Measurements from ENCODE around the gene MMP24.
A peak's percentile ranks its signal among the peaks of the same experiment; 100 is the strongest.

Gene MMP24

DNA sequence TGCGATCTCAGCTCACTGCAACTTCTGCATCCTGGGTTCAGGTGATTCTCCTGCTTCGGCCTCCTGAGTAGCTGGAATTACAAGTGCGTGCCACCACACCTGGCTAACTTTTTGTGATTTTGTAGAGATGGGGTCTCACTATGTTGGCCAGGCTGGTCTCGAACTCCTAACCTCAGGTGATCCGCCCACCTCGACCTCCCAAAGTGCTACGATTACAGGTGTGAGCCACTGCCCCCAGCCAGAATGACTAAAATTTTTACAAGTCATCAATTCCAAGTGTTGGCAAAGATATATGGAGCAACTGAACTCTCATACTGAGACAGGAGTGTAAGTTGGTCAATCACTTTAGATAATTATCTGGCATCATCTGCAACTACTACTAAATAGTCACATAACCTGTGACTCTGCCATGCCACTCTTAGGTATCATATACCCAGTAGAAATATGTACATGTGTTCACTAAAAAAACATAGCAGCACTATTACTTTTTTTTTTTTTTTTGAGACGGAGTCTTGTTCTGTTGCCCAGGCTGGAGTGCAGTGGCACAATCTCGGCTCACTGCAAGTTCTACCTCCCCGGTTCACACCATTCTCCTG, 55.1 kb downstream of the MMP24 start:
- DNase-seq: no peak

DNA sequence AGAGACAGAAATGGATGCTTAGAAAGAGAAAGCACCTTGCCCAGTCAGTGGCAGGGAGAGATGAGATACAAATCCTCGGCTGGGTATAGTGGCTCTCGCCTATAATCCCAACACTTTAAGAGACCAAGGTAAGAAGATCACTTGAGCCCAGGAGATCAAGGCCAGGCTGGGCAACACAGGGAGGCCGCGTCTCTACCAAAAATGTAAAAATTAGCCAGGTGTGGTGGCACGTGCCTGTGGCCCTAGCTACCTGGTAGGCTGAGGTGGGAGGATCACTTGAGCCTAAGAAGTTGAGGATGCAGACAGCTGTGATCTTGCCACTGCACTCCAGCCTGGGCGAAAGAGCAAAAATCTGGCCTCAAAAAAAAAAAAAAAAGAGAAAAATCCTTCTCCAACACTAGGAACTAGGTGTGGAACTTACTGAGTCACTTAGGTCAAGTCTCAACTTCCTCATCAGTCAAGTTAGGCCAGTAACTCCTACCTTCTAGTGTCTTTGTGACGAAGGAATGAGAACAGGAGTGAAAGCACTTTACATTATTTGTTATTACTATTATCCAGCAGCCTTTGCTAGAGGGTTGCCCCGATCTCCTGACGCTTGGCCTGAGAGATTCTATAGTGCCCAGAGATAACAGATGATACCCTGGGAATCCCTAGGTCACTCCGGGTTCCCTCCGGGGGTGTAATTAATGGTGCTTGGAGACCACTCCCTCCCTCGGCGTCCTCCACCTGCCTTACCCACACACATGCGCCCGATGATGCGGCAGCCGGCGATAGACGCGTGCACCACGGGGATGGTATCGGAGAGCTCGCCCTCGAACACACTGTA, 57.2 kb downstream of the MMP24 start:
- no peak for DNase-seq

DNA sequence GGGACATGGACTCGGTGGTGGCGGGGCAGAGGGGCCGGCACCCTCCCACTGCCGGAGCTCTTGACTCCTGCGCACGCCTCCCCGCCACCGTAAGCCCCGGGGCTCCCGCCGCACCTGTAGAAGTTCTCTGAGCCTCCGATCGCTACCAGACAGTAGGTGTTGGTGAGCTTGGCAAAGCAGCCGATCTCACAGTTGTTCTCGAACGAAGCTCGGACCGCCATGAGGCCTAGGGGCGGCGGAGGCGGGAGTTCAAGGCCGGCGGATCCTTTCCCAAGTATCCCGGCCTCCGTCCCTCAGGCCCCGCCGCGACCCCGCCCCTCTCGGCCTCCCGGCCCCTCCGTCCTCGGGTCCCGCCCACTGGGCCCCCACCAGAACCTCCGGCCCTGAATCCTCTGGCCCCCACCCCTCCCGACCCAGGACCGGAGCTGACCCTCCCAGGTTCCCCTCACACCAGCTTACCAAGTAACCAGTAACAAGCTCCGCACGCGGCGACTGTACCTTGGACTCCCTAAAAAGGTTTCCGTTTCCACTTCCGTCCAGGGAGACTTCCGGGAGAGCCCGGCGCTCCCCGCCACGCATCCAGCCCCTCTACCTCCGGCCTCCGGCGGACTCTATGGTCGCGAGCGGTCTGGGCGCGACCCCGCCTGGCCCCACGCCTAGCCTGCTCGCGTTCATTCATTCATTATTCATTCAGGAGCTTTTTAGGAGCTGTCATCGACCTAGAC, 57.9 kb downstream of the MMP24 start, which contains the start of gene EIF6:
Gene EIF6 (minus strand): TSS at position 506 of the 725 bp plus-strand sequence. CDS start 285 bp downstream, at position 221.
- DNase-seq: peak; percentile 95

DNA sequence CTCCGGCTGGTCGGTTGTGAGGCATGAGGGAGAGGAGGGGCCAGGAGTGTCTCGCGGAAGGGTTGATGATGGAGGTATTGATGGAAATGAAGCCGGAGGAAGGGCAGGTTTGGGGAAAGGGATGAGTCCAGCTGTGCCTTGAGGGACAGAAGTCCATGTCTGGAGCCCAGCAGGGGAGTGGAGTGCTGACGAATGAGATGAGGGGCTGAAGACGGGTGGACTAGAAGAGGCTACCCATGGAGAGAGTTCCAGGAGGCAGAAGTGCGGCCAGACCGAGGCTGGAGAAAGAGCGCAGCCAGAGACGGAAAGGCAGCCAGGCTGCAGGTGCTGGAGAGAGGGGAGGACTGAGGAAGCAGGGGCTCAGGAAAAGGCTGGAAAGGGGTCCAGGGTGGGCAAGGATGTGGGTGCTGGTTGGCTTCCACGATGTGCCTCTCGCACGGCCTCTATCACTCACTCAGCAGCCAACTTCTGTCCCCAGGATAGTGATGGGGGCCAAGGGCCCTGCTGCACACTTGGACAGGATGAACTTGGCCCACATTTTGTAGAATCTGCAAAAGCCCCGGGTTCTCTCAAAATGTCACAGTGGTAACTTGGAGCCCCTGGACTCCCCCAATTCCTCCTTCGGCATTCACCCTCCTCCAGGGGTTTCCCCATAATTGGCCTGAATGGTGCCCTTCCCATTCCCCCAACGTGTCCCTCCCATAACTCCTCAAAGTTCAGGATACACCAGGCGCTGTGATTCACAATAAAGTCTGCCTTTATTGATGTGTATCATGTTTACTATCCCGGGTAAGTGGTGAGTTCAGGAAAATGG, 58.7 kb downstream of the MMP24 start:
- no peak for DNase-seq

DNA sequence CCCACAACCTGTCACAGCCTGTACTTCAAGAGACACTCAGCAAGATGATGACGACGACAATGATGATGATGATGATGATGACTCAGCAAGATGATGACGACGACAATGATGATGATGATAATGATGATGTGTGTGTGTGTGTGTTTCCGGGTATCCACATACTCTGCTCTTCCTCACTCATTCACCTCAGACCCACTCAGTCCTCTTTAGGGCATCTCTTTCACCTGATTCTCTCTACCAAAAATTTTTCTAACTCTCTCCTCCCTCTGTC, 59.3 kb downstream of the MMP24 start:
- no peak for DNase-seq

DNA sequence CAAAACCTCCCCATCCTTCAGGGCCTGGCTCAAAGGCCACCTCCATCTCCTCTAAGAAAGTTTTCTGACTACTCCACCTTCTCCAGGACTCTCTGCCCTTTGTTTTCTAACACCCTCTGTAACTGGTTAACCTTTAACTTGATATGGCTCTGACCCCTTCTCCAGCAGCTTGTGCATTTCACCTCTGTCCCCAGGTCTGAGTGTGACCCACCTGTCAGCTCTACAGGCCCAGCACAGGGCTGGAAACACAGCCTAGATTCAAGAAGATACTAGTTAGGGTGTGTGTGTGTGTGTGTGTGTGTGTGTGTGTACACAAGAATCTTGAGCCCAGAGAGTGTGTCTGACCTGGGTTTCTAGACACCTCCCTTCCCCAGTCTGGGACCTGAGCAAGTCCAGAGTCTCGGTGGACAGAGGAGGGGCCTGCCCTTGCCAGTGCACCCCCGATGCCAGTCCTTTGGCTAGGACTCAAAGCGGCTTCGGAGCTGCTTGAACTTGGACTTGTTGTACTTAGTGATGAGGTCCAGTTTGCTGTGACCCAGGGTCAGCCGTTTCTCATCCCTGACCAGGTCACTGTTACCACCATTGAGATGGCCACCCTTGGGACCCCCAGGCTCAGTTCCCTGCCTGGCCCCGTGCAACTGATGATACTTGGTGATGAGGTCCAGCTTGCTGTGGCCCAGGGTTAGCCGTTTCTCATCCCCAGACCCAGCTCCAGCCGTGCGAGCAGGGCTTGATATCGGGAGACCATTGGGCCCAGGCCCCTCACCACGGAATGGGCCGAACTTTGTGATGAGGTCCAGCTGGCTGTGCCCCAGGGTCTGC, 59.8 kb downstream of the MMP24 start:
- DNase-seq: no peak

DNA sequence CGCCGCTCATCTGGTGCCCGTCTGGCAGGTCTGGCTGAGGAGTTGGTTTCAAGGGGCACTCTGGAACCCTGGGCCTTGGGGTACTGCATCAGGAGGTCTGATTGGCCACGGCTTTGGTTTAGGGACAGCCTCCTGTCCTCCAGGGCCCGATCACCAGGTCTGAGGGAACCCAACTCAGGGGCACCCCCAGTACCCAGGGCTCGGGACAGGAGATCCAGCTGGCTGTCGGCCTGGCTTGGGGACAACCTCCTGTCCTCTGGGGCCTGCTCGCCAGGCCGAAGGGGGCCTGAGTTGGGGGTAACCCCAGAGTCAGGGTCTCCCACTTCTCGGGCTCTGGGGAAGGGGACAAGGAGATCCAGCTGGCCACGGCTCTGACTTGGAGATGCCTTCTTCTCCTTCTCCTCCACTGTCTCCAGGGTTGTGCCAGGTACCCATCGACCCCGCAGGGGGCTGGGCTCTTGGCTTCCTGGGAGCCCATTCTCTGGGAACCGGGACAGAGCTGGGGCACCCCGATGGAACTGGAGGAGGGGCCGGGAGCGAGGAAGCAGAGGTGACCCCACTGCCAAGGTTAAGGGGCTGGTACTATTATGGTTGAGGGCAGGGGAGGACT, 60.5 kb downstream of the MMP24 start:
- DNase-seq: no peak

DNA sequence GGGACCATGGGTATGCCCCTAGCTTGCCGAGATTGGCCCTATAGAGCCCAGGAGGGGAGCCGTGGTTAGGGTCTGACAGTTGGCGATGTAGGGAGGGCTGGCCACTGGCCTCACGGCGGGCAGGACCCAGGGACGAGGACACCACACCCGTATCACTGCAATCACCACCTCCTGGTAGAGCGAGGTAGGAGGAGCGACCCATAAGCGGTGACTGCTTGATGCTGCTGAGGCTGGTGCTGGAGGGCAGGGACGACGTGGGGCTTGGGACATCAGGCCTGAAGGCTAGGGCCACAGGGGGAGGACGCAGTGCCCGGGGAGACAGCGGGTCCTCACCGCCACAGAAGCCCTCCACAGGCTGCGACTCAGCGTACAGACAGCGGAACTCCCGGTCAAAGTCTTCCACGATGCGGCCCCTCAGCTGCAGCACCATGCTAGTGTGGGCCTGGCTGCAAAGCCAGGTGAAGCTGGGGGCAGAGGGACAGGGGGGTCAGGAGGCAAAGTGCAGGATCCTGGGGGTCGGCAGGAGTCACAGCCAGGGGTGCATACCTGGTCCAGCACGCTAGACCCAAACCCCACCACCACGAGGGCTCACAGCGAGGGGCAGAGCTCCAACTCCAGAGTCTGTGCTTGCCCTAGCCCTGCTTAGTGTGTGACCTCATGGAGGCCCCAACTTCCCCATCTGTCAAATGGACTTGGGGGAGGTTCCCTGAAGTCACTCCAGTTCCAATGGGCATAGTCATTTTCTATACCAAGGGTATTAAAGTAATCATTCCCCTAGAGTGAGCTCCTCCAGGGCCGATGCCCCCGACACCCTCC, 61.2 kb downstream of the MMP24 start:
- no peak for DNase-seq

DNA sequence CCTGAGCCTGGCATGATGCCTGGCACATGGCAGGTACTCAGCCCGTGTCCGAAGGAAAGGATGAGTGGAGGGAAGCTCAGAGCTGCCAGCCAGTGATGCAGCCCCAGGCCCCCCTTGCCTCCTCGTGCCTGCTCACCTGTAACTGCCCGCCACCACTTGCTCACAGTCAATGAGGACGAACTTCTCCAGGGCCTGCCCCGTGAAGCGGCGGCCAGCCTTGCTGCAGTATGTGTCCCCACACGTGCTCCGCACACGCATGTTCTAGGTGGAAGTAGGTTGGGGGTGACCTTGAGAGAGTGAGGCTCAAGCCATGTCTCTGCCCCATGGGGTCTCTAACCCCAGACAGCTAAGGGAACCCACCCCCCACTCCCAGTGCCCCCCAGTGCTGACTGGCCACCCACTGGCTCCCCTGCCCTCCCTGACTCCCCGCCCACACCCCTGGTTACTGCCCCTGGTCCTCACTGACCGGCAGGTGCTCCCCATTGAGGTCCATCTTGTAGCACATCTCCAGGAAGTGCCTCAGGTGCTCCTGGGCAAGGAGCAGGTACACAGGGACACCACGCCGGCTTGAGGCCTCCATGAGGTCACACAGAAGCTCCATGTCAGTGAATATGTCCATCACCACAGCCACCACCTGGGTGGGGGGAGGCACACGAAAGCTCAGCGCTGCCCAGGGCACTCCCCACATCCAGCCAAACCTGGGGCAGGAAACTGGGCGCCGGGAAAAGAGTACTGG, 62.0 kb downstream of the MMP24 start:
- DNase-seq: no peak

DNA sequence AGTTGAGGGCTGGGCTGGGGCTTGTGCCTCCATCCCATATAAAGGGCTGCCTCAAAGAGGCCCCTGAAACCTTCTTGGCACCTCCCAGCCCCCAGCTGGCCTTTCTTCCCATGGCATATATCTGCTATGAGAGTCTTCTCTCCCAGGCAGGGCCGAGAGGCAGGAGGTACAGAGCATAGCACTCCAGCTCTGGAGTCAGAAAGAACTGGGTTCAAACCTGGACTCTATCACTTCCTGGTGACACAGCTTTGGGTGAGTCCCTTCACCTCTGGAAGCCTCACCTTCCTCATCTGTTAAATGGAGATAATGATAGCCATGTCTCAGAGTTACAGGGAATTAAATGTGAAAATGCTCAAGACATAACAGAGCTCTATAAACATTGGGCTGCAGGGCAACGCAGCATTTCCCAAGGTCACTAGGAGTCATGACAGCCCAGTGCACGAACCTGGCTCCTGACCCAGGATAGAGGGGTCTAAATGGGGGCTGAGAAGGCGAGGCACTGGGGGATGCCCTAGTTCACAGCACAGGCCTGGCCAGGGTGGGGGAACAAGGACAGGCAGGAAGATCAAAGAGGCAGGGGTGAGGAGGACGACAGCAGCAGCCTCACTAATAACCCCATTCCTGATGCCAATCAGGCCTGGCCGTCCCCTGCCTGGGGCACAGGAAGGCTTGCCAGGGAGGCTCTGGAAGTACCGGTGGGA, 63.8 kb downstream of the MMP24 start:
- peak; percentile 57 for DNase-seq

DNA sequence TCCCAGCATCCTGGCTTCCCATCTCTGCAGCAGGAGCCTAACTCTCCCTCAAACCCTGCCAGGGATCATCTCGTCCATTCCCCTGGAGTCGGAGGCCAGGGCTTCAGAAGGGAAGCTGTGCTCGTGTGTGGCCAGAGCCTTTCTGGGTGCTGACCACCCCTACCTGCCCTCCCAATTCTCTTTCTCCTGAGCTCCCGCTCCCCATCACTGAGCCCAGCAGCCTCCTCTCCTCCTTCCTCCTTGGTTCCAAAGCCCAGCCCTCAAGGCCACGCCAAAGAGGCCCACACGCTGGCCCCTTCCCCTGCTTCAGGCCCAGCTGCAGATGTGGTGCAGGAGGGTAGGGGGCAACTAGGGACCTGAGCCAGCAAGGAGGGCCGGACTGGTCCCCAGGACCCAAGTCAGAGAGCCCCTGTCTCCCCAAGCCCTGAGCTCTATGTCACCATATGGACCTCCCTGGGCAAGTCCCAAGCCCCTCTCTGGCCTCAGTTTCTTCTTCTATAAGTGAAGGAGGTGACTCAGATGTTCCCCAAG, 64.5 kb downstream of the MMP24 start:
- DNase-seq: no peak

DNA sequence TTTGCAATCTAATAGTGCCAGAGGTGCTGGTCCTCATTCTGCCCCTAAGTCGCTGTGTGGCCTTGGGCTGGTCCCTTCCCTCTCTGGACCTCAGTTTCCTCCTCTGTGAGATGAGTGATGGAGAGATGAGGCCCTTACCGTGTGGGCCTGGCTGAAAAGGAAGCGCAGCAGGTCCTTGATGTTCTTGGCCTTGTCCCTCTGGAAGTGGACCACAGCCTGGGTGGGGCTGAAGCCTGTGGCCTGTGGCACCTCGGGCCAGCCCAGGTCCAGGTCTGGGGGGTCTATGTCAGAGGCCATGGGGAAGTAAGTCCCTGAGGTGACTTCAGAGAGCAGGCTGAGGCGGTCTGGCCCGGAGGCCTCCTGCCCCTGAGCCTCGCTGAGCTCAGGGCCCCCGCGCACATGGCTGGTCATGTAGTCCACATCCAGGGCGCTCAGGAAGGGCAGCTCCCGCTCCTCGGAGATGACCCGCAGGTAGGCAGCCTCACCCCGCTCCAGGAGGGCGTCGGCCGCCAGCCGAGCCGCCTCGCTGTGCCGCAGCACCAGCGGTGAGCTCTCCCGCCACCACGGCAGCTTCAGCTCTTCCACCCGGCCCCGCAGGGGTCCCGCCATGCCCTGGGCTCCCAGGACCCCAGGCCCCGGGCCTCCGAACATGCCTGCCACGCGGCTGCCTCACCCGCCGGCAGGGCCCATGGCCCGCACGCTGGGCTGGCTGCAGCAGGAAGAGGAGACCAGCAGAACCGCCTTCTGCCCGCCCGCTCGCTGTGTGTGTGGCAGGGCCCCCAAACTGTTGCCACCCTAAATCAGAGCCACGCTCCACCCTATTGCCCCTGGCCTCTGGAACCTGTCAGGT, 65.4 kb downstream of the MMP24 start, which contains the start of gene FAM83C:
Gene FAM83C (minus strand): TSS at position 772 of the 850 bp plus-strand sequence. CDS start 121 bp downstream, at position 651.
- DNase-seq: no peak

DNA sequence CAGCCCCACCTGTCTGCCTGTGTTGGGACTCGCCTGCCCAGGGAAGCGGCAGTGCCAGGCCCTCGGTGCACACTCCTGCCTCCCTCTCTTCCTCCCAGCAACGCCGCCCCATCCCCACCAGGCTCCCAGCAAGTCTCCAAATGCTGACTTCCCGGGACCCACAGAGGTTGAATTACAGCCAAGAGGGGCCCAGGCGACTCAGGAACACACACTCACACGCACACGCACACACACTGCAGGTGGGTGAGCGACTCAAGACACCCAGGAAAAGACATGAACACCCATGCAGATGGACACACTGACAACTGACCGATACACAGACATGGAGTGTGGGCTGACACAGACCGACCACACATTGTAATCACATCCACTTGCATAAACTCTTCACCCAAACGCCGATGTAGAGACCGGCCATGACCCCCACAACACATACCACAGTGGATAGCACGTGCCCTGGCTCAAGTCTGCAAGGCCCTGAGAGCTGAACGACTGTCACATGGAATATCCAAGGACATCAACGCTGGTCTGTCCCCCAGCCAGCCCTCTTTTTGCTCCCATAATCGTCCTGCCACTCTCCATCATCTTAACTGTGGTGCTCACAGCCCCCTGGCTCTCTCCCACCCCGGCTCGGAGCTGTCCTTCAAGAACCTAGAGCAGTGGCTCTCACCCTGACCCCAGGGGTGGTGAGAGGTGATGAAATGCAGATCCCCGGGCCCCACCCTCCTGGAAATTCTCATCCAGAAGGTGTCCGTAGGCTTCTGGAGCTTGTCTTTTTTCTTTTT, 66.2 kb downstream of the MMP24 start:
- DNase-seq: peak; percentile 54

DNA sequence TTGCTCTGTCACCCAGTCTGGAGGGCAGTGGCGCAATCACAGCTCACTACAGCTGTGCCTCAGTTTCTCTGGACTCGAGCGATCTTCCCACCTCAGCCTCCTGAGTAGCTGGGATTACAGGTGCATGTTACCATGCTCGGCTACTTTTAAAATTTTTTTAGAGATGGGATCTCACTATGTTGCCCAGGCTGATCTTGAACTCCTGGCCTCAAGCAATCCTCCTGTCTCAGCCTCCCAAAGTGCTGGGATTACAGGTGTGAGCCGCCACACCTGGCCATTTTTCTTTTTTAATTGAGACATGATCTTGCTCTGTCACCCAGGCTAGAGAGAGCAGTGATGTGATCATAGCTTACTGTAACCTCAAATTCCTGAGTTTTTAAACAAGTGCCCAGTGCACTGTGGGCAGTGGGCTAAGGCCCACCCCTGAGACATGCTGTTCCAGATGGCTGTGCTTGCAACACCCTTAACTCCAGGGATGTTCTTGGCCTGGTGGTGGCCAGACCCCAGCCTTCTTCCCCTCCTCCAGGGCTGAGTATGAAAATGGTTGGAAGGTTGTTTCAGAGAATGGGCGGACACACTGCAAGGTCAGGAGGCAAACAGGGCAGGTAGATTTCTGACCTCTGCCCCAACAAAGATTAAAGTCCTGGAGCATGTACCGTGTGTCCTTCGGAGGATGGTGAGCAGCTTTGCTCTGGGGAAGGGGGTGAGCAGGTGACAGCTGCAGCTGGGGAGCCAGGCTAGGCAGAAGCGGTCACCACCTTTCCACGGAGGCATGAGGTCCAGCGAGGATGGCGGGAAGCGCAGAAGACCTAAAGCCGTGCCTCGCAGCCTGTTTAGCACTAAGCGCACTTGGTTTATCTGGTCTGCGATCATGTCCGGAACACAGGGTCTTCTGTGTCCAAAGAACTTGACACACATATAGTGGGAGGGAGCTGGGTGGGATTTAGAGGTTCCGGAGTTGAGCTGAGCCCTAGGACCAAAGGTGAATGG, 67.1 kb downstream of the MMP24 start:
- DNase-seq: no peak

DNA sequence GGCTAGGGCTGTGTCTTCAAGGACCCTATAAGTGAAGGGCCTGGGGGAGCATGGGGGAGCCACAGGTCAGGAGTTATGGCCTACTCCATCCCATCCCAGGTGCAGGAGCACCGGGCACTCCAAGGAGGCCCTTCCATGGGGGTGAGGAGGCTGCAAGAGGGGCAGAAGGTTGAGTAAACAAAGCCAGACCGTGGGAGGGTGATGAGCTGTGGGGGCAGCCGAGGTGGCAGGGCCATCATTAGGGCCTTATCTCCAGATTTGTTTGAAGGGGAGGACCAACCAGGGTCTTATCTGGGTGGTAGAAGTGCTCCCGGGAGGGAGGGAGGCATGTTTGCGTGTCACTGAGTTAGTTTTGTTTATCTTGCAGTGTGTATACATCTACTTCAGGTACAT, 67.8 kb downstream of the MMP24 start:
- no peak for DNase-seq

DNA sequence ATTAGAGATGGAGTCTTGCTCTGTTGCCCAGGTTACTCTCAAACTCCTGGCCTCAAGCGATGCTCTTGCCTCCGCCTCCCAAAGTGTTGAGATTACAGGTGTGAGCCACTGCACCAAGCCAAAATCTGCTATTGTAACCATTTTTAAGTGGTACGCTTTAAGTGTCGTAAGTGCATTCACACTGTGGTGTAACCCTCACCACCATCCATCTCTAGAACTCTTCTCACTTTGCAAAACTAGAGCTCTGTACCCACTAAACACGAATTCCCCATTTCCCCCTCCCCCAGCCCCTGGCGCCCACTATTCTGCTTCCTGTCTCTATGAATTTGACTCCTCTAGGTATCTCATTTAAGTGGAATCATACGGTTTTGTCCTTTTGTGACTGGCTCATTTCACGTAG, 68.6 kb downstream of the MMP24 start:
- no peak for DNase-seq
